ENCODE results near the gene ERAP2.
"Not testable (repeated sequence)": the region's sequence is repeated elsewhere in the genome, so short reads cannot be mapped to it uniquely, and the experiment has no call there.

ERAP2 gene

GRCh38 chr5:96864922-96865530, 11.3 kb upstream of the ERAP2 start:
- DNase-seq, result no peak

GRCh38 chr5:96868603-96869371, 7.5 kb upstream of the ERAP2 start:
- peak; percentile 64 to 73 for DNase-seq

GRCh38 chr5:96869372-96869641, 7.0 kb upstream of the ERAP2 start:
- no peak for DNase-seq

GRCh38 chr5:96870094-96871026, 5.9 kb upstream of the ERAP2 start:
- no peak for DNase-seq

GRCh38 chr5:96871027-96871399, 5.3 kb upstream of the ERAP2 start:
- no peak for DNase-seq

GRCh38 chr5:96871686-96872085, 4.6 kb upstream of the ERAP2 start:
- DNase-seq, result no peak

GRCh38 chr5:96873449-96873848, 2.9 kb upstream of the ERAP2 start:
- DNase-seq, result no peak

GRCh38 chr5:96874631-96875030, 1.7 kb upstream of the ERAP2 start:
- DNase-seq, result no peak

- DNase-seq, result peak; percentile 28 to 48
Measured at GRCh38 chr5:96875791-96876291, 459 bp upstream of the ERAP2 start.

- DNase-seq, result not testable (repeated sequence)
Measured at GRCh38 chr5:96876977-96877469, 723 bp downstream of the ERAP2 start.

- no peak for DNase-seq
Measured at GRCh38 chr5:96879665-96880064, 3.4 kb downstream of the ERAP2 start.

- peak; percentile 18 to 26 for DNase-seq
Measured at GRCh38 chr5:96880444-96881164, 4.3 kb downstream of the ERAP2 start.

- no peak for DNase-seq
Measured at GRCh38 chr5:96881511-96882115, 5.3 kb downstream of the ERAP2 start.

GRCh38 chr5:96883871-96884270, 7.6 kb downstream of the ERAP2 start:
- no peak for DNase-seq

GRCh38 chr5:96884995-96885394, 8.7 kb downstream of the ERAP2 start:
- no peak for DNase-seq

- DNase-seq, result no peak
Measured at GRCh38 chr5:96885518-96886338, 9.4 kb downstream of the ERAP2 start.

- DNase-seq, result no peak
Measured at GRCh38 chr5:96893342-96893741, 17.0 kb downstream of the ERAP2 start.

- no peak for DNase-seq
Measured at GRCh38 chr5:96896276-96896675, 20.0 kb downstream of the ERAP2 start.

GRCh38 chr5:96896806-96897205, 20.5 kb downstream of the ERAP2 start:
- peak; percentile 82 to 87 for DNase-seq

- no peak for DNase-seq
Measured at GRCh38 chr5:96901384-96901783, 25.1 kb downstream of the ERAP2 start.

GRCh38 chr5:96901841-96902240, 25.5 kb downstream of the ERAP2 start:
- no peak for DNase-seq

Data from AML-193 (cell line).